ENCODE results near the gene EPB41L2.
A peak's percentile ranks its signal among the peaks of the same experiment; 100 is the strongest.
"Not testable (repeated sequence)": the region's sequence is repeated elsewhere in the genome, so short reads cannot be mapped to it uniquely, and the experiment has no call there.

EPB41L2 gene

DNA sequence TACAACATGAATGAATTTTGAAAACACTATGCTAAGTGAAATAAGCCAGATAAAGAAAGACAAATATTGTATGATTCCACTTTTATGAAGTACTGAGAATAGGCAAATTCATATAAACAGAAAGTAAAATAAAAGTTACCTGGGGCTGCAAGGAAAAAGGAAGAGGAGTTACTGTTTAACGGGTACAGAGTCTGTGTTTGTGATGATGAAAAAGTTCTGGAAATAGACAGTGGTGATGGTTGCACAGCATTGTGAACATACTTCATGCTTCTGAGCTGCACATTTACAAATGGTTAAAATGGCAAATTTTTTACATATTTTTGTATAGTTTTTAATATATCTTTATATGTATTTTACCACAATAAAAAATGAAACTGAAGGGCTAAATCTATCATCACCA lies 29.4 kb downstream of the EPB41L2 start:
- DNase-seq: no peak

DNA sequence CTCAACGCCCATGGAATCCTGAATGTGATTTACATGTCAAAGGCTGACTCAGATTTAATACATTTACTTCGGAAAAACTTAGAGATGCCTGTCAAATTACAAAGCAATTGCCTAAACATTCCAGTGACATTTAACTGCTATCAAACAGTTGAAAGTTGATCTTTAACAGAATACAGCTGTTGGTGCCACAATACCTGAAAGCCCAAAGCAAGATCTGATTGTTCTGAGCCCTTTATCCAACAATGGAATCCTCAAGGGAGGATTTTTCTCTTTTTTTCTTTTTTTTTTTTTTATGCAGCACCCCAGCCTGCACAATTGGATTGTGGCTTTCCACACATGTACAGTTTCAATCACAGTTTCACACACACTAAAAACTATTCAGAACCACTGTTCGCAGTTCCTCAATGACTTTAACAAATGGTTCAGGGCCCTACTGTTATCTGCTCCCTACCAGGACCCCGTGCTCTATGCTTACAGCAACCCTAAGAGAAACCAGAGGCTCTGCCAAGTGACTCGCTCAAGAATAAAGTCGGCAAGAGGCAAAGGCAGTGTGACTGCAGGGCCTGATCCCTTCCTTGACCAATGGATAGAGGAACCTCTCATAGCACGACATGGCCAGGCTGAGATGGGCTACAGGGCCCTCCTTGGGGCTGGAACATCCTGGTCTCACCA lies 33.3 kb downstream of the EPB41L2 start:
- DNase-seq: peak; percentile 86

DNA sequence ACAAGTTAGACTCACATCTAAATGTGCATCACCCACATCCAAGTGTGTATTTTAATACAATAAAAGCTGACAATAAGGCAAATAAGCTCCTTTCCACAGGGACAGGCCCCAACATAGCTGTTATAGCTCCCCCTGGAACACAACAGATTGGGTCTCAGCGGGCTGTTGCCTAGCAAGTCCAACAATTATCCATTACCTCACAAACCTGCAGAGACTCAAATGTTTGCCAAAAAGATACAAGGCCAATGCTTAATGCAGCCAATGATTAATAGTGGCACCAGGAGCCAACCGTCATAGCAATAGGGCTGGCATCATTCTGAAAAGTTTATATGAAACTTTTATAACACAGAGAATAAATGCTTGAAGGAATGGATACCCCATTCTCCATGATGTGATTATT lies 35.7 kb downstream of the EPB41L2 start:
- DNase-seq: no peak

DNA sequence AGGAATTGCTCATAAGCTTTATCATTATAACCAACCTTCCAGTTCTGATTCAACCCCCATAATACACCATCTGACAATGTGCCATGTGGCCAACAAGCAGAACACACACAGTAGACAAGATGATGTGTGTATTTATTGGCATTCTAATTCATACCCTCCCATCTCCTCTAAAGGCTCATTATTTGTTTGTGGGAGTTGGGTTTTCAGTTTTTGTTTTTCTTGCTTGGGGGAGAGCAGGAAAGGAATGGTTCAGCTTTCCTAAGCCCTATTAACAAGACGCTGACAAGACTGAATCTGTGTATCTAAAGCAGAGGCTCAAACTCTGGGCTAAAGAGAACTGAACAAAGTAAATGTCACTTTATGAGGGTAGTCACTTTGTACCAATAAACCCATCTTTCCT lies 36.8 kb downstream of the EPB41L2 start:
- DNase-seq: no peak

DNA sequence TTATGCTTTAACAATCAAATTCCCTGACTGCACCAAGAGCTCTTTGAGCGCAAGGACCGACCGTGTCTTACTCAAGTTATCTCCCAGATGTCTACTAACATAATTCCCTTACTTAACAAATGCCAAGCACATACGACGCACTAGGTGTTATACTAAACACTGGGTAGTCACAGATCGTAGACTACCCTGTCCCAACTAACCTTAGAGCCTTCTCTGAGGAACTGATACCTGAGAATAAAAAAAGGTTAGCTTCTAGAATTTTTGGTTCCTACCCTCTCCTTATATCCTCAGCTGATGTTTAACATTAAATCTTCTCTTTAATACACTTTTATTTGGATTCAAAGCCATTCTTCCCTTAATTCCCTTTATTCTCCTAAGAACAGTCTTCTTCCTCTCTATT lies 38.5 kb downstream of the EPB41L2 start:
- no peak for DNase-seq

DNA sequence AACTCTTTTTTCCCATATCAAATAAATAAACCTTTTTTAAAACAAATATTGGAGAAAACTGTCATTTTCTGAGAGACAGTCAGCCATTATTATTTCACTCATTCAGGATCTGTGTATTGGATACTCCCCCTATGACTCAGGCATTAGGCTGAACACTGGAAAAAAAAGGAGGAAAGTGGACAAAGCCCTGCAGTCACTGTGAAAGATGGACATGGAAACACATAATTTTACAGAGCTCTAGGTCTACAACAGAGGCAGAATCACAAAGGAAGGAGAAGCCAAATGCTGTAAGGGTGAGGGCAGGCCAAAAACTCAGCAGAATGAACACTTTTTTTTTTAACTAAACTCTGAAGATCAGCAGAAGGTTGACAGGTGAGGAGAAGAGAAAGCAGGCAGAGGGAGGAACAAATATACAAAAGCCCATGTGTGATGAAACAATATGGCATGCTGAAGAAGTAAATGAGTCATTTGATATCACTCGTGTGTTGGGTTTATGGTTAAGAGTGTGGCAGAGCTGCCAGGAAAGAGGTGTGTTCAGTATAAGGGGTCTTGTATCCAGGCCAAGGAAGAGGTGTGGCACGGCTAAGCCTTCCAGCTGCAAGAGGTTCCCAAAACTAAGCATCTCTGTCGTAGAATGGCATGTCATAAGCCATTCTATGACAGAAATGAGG lies 39.1 kb downstream of the EPB41L2 start:
- no peak for DNase-seq

DNA sequence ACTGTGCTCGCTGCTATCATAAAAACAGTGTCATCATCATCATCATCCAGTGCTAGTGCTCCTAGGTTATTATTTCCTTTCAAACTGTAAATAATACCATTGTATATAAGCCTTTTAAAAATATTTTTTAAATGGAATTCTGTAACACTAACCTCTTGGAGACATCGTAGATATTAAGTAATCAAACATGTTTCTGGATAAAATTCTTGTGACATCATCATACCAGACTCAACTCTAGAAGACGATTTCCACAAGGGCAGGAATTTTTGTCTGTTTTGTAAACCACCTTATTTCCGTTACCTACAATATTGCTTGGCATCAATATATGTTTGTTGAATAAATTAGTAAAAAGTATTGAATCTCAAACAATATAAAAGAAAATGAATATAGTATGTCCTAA lies 40.4 kb downstream of the EPB41L2 start:
- no peak for DNase-seq

DNA sequence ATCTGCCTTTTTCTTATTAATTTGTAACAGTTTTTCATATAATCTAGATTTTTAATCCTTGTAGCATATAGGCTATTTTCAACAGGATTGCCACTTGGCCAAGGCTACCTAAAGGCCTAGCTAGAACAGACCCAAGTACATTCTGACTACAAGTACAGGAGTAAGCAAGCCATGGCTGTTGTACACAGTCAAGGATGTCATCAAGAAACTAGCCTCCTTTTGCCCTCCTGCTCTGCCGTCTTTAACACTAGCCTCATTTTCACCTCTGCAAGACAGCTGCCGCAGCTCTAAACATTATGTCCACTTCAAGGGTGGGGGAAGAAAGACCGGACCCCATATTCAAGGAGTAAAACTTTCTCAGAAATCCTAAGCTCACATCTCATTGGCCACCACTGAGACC lies 45.1 kb downstream of the EPB41L2 start:
- no peak for DNase-seq

DNA sequence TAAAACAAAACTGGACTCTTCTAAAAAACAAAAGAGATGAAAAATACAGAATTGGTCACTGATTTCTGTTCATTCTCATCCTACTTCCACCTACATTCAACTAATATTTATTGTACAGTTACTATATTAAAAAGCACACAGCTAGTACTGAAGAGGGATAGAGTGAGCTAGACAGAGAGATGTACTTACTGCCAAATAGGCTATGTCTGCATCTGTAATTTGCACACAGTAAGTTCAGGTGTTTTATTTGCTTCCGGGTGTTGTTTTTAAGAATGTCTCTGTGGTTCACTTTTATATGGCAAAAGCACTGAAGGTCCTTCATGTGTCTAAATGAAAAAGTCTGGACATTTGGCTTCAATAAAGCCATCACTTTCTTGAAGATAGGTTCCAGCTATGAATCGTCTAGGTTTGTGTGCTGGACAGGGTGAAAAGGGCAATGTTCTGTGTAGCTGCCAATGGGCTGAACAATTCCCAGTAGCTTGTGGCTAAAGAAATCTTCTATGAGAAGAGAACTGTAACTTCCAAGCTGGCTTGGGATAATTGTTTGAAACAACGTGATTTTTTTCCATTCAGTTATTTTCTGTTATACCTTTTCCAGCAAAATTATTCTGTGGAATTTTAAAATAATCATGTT lies 47.3 kb downstream of the EPB41L2 start:
- DNase-seq: peak; percentile 43

DNA sequence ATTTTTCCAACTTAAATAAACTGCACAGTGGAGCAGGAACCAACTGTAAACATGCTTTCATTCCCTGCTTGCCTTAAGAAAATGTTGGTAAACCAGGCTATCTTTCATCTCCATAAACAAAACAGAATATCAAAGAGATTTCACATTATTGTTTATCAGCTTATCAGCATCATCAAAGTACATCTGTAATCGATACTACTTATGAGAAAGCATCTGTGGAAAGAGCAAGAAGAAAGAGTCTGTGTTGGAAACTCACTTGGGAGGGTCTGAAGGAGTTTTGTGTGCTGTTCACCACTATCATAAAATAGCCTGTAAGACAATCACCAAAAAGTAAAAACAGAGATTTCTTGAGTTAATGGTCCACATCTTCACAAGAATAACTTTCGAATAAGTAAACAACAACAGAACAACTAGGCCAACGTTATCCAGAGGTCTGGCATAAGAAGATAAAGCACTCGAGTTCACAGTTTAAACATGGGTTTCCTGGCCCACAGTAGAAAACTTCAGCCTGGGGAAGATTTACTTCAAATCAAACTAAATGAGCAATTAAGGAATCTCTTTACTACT lies 47.9 kb downstream of the EPB41L2 start:
- DNase-seq: peak; percentile 42

DNA sequence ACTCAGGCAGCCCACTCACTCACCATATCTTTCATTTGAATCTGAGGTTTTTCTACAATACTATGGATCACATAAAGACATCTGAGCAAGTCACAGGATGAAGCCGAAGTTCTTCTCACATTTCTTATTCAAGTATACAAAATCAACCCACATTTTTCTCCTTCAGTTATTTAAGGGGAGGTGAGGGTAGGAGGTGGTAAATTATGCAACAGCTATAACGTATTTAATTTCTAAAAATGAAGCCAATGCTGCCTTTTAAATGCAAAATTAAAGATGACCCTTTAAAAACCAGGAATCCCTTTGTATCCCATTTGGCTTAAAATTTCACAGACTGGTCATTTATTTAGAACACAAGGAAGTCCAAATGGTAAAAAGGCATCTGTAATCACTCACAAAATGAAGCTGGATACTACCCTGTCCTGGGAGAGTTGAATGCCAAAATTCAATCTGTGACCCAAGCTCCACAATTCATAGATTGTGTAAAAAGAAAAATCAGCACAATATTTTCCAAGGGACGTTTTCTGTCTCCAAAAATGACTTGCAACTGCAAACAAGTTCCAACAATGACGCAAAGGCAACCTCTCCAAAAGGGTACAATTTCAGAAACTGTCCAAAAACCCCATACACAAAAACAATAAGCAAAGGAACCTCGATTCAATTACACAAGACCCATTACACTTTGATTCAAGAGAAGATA lies 48.8 kb downstream of the EPB41L2 start:
- DNase-seq: peak; percentile 49

DNA sequence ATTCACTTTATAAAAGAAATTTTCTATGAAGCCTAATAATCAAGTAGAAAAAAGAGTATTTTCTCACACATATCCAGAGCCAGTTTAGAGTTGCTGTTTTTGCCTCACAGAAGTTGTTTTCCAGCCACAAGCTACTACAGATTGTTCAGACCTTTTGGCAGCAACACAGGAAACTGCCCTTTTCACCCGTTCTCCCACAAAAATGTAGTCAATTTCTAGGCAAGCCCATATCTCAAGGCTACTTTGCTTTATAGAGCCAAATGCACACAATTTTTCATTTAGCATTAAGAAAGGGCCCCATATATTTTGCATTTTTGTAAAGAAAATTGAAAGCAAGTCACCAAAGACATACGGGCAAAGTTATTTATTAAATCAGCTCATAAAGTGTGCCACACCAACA lies 49.5 kb downstream of the EPB41L2 start:
- DNase-seq: peak; percentile 49

DNA sequence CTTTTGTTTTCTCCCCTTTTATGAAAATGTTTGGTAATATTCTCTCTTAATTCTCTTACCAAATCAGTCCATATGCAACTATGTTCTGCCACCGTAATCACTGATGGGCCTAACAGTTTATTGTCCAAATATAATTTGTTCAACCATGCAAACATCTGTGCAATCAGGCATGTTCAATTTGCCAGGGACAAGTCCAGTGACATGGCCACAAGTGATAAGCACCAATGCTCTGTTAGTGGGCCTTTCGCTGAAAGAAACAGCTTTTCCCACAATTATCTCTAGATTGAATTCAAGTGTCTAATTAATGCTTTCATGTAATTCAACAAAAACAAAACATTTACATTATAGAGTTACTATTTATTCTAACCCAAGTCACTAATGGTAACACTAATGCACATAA lies 53.3 kb downstream of the EPB41L2 start:
- peak; percentile 25 for DNase-seq

DNA sequence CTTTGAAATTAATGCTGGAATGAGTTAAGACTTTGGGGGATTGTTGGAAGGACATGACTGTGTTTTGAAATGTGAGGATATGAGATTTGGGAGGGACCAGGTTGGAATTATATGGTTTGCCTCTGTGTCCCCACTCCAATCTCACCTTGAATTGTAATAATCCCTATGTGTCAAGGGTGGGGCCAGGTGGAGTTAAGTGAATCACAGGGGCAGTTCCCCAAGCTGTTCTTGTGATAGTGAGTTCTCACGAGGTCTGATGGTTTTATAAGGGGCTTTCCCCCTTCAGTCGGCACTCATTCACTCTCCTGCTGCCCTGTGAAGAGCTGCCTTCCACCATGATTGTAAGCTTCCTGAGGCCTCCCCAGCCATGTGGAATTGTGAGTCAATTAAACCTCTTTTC lies 54.1 kb downstream of the EPB41L2 start:
- DNase-seq: not testable (repeated sequence)

DNA sequence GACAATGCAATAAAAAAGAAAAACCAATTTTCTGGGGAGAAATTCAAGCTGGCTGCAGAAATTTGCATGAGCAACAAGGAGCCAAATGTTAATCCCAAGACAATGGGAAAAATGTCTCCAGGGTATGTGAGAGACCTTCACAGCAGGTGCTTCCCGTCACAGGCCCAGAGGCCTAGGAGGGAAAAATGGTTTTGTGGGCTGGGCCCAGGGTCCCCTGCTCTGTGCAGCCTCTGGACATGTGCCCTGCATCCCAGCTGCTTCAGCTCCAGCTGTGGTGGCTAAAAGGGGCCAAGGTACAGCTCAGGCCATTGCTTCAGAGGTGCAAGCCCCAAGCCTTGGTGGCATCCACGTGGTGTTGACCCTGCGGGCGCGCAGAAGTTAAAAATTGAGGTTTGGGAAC lies 55.1 kb downstream of the EPB41L2 start:
- DNase-seq: not testable (repeated sequence)

DNA sequence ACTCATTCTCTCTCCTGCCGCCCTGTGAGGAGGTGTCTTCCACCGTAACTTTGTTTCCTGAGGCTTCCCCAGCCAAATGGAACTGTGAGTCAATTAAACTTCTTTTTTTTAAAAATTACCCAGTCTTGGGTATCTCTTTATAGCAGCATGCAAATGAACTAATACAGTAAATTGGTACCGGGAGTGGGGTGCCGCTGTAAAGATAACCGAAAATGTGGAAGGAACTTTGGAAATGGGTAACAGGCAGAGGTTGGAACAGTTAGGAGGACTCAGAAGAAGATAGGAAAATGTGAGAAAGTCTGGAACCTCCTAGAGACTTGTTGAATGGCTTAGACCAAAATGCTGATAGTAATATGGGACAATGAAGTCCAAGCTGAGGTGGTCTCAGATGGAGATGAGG lies 55.8 kb downstream of the EPB41L2 start:
- no peak for DNase-seq

DNA sequence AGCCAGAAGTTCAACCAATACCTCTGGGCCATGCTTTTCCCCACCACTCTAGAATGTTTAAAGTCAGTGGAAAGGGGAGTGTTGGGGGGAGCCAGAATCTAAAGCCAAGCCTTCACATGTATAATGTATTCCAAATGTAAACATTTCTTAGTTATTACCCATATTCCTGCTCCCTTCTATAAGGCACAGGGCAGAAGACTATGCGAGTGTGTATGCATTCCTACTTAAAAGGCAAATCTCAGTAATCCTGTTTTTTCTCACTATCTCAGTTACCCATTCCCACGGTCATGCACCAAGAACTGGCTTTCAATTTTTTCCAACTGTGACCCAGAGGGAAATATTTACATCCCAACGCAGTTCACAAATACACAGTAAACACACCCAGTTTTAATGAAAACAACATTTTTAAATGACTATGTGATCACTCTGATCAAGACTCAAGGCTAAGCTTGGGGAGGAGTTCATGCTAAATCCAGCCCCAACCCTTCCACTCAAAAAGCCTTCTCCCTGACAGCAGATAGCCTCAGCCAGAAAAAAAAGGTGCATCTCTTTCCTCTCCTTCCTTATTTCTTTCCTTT lies 57.5 kb downstream of the EPB41L2 start:
- DNase-seq: no peak

DNA sequence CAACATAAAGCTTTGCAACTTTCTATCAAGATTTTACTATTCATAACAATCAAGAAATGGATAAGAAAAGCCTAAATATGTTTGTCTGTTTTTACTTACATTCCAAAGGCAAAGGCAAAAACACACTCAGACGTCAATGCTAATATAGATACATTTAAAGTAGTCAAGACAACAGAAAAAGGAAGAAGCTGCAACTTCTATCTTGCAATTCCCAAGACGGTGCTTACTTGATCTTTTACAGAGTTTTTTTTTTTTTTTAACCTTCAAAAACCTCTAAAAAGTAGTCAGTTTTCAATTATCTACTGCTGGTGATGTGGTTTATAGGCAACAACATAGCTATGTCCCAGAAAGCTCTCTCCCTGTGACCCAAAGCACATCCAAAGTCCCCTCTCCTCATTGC lies 58.1 kb downstream of the EPB41L2 start:
- DNase-seq: no peak

DNA sequence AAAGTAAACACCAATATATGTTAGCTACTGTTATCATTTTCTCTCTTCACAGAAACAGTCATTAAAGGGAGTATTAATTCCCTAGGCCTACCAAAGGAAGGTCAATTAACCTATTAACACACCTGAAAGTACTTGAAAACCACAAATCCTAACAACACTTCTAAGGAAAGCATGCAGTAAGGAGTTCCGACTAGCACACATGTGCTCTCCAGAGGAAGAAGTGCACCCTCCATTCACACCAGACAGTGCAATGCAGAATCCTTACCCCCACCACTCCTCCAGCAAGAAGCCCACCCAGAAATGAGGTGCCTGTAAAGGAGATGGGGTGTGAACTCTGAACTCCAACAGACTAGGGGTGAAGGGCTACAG lies 58.7 kb downstream of the EPB41L2 start:
- DNase-seq: no peak

DNA sequence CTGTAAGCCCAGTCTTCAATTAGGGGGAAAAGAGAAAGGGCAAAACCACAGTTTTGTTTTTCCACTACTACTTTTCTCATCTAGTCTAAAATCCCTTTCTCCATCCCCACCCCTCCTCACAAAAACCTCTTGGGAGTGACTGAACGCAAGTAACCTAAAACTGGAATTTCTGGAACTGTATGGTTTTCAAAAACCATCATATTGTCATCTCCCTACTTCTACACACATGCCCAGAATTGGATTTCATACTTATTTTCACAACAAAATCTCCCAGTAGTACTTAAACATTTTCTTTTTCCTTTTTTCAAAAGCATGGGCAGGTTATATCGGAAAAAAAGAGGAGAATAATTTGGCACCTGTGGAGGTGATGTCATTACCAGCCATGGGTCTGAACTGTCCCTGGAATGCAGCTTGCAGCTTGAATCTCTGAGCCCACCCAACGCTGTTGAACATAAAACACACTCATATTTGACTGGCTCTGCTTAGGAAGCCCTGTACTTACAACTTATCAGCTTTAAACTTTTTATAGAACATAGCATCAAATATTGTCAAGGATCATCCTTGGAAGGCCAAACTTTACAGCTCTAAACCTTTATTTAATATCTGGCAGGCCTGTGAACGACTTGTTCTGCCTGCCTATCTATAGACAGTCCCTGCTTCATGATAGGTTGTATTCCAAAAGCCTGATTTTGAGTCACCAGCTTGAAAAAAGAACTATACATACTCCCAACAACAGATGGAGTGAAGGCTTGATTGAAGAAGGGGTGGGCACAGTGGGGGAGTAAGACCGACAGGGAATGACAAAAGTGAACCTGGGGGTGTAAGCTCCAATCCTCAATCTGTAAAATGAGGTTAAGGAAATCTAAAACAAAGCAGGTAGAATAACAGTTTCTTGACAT lies 59.3 kb downstream of the EPB41L2 start:
- peak; percentile 41 for DNase-seq

DNA sequence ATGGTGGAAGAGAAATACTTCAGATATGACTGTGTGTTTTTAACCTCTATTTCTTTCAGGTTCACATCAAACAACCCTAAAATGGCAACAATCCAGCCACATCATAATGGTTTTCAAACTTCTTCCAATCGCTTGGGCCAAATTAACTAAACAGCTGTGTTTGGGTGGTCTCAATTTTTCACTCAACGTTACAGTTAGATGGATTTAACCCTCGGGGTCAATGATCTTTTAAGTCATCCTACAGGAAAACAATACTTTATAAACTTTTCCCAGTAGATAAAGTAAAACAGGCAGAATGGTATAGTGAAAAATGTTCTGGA lies 60.4 kb downstream of the EPB41L2 start:
- DNase-seq: no peak

DNA sequence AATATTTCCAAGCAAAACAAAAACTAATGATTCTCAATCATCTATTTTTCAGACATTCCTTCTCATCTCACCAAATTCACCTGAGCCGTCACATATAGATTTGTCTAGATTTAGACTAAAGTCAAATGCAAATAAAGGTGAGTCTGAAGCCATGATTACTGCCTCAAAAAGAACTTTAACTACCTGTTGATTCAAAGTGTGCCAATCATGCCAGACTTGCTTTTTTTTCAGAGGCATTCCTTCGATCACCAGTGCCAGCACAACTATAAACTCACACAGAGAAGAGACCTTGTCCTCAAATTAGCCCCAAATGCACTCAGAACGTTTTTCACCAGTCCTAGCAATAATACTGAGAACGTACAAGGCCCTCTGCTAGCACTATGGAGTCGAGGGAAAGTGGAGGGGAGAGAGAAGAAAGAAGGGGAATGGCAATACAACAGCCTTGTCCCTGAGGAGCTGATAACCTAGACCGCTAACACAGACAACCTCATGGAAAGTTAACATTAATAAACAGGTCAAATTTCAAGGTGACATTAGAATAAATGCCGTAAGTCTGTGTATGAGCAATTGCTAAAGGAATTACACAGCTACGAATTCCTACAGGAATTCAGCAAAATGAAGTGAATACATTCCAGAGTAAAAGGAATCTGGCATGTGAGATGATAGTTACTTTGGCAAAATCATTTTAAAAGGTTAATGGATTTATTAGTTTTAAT lies 60.9 kb downstream of the EPB41L2 start:
- DNase-seq: peak; percentile 41
